GM21390 (cell line): ENCODE results near the gene RABL2B.
A peak's percentile ranks its signal among the peaks of the same experiment; 100 is the strongest.
"Not testable (repeated sequence)": the region's sequence is repeated elsewhere in the genome, so short reads cannot be mapped to it uniquely, and the experiment has no call there.

Source experiments
- ATAC-seq: cut with Tn5 transposase; IDR thresholded peaks from one replicate; pipeline ENCODE4 v1.9.1; 2021; ENCODE audit not compliant: unreplicated experiment

RABL2B gene

GRCh38 chr22:50783033-50783879 is at the start of gene RABL2B:
RABL2B (minus strand) TSS chr22:50783636; CDS start chr22:50782294, 1,342 bp downstream.
- peak; percentile 89 for ATAC-seq

GRCh38 chr22:50786936-50787335 is 3.5 kb upstream of the RABL2B start:
- not testable (repeated sequence) for ATAC-seq

- not testable (repeated sequence) for ATAC-seq
Measured at GRCh38 chr22:50785289-50785688, 1.9 kb upstream of the RABL2B start.

- ATAC-seq, result peak; percentile 32
Measured at GRCh38 chr22:50783880-50784276, 442 bp upstream of the RABL2B start.

- not testable (repeated sequence) for ATAC-seq
Measured at GRCh38 chr22:50782253-50782652, 1.2 kb downstream of the RABL2B start.

- ATAC-seq, result not testable (repeated sequence)
Measured at GRCh38 chr22:50780244-50780643, 3.2 kb downstream of the RABL2B start.

GRCh38 chr22:50777631-50778030 is 5.8 kb downstream of the RABL2B start:
- not testable (repeated sequence) for ATAC-seq

GRCh38 chr22:50775132-50775531 is 8.3 kb downstream of the RABL2B start:
- not testable (repeated sequence) for ATAC-seq

- ATAC-seq, result not testable (repeated sequence)
Measured at GRCh38 chr22:50764288-50764687, 19.1 kb downstream of the RABL2B start.

- ATAC-seq, result not testable (repeated sequence)
Measured at GRCh38 chr22:50761829-50762228, 21.6 kb downstream of the RABL2B start.

GRCh38 chr22:50759597-50760341 is 23.7 kb downstream of the RABL2B start:
- ATAC-seq, result not testable (repeated sequence)

GRCh38 chr22:50756949-50757491 is 26.4 kb downstream of the RABL2B start:
- ATAC-seq, result not testable (repeated sequence)

- not testable (repeated sequence) for ATAC-seq
Measured at GRCh38 chr22:50756406-50756805, 27.0 kb downstream of the RABL2B start.

GRCh38 chr22:50755251-50755650 is 28.2 kb downstream of the RABL2B start:
- ATAC-seq, result not testable (repeated sequence)

- not testable (repeated sequence) for ATAC-seq
Measured at GRCh38 chr22:50749302-50750074, 33.9 kb downstream of the RABL2B start.

GRCh38 chr22:50748630-50749029 is 34.8 kb downstream of the RABL2B start:
- not testable (repeated sequence) for ATAC-seq

- not testable (repeated sequence) for ATAC-seq
Measured at GRCh38 chr22:50747521-50747920, 35.9 kb downstream of the RABL2B start.

- ATAC-seq, result not testable (repeated sequence)
Measured at GRCh38 chr22:50744424-50744823, 39.0 kb downstream of the RABL2B start.

- ATAC-seq, result not testable (repeated sequence)
Measured at GRCh38 chr22:50740714-50741113, 42.7 kb downstream of the RABL2B start.

- ATAC-seq, result no peak
Measured at GRCh38 chr22:50739894-50740293, 43.5 kb downstream of the RABL2B start.

GRCh38 chr22:50739279-50739691 is 44.2 kb downstream of the RABL2B start:
- ATAC-seq, result no peak
